Gastrocnemius medialis (tissue), 4 donors: Measurements from ENCODE around the gene FBXO17.

Source experiments
- POLR2A ChIP-seq, 2 donors: fragments of 450-650 bp; IDR thresholded peaks; one replicate each; pipeline ENCODE4 v1.6.1; 2017; ENCODE audit warnings: antibody characterized with exemption in 2 of 2, mild to moderate bottlenecking in 2 of 2, moderate library complexity in 2 of 2
- TF ChIP-seq, protein P1 (sequence below), 5 experiments: fragments of 450-650 bp in 3 of 5; fragments of 200-600 bp in 2 of 5; sonication (generic) in 2 of 5; IDR thresholded peaks in 4 of 5; conservative IDR thresholded peaks in 1 of 5; 1 replicate in 4 of 5; 2 replicates in 1 of 5; pipeline ENCODE4 v1.5.1; 2016 to 2019; ENCODE audit warnings: antibody characterized with exemption in 5 of 5, mild to moderate bottlenecking in 3 of 5, moderate library complexity in 3 of 5

DNA sequence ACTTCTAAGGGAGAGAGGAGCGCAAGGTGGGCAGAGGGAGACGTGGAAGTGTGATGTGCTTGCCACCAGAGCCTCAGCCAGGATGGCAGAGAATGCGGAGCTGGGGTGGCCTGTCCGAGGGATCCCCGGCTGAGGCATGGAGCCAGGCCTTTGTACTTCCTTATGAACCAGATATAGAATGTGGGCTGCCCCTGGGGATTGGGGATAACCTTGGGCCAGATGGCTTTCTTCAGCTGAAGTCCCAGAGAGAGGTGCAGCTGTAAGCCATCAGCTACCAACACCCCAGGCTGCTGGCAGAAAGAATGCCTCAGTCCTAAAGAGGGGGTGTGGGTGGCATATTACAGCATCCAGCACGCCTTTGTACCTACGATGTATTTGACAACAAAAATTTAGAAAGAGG, 25.5 kb upstream of the FBXO17 start:
- TF ChIP-seq, protein P1, sequence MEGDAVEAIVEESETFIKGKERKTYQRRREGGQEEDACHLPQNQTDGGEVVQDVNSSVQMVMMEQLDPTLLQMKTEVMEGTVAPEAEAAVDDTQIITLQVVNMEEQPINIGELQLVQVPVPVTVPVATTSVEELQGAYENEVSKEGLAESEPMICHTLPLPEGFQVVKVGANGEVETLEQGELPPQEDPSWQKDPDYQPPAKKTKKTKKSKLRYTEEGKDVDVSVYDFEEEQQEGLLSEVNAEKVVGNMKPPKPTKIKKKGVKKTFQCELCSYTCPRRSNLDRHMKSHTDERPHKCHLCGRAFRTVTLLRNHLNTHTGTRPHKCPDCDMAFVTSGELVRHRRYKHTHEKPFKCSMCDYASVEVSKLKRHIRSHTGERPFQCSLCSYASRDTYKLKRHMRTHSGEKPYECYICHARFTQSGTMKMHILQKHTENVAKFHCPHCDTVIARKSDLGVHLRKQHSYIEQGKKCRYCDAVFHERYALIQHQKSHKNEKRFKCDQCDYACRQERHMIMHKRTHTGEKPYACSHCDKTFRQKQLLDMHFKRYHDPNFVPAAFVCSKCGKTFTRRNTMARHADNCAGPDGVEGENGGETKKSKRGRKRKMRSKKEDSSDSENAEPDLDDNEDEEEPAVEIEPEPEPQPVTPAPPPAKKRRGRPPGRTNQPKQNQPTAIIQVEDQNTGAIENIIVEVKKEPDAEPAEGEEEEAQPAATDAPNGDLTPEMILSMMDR (IDR thresholded peaks at IDR 0.05 in 4 of 5, conservative IDR thresholded peaks at IDR 0.05 in 1 of 5): no peak
- TF ChIP-seq POLR2A (IDR thresholded peaks at IDR 0.05): no peak
